Measurements from ENCODE around the gene PARN.

DNA sequence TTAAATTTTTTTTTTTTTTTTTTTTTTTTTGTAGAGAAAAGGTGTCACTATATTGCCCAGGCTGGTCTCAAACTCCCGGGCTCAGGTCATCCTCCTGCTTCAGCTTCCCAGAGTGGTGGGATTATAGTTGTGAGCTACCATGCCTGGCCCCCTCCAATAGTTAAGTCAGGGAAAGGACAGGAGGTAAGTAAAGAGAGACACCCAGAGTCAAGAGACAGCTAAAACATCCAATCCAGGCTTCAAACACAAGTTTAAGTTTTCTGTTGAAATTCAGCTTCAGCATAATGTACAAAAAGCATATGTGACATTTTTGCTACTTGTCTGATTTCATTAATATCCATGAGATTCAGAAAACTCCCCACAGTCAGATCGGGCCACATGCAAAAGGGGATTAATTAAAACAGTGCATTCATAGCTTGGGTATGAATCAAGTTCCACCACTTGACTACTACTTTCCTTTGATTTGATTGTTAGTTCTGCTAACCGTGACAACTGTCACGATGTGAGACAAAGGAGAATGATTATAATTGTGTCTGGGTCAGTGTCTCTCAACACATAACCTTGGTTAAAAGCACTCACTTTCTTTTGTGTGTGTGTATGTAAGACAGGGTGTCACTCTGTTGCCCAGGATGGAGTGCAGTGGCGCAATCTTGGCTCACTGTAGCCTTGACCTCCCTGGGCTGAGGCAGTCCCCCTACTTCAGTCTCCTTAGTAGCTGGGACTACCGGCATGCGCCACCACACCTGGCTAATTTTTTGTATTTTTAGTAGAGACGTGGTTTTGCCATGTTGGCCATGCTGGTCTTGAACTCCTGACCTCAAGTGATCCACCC lies 184.9 kb downstream of the PARN start:
- no peak for TF ChIP-seq POLR2A (IDR thresholded peaks at IDR 0.05)
- TF ChIP-seq, protein P1, sequence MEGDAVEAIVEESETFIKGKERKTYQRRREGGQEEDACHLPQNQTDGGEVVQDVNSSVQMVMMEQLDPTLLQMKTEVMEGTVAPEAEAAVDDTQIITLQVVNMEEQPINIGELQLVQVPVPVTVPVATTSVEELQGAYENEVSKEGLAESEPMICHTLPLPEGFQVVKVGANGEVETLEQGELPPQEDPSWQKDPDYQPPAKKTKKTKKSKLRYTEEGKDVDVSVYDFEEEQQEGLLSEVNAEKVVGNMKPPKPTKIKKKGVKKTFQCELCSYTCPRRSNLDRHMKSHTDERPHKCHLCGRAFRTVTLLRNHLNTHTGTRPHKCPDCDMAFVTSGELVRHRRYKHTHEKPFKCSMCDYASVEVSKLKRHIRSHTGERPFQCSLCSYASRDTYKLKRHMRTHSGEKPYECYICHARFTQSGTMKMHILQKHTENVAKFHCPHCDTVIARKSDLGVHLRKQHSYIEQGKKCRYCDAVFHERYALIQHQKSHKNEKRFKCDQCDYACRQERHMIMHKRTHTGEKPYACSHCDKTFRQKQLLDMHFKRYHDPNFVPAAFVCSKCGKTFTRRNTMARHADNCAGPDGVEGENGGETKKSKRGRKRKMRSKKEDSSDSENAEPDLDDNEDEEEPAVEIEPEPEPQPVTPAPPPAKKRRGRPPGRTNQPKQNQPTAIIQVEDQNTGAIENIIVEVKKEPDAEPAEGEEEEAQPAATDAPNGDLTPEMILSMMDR (IDR thresholded peaks at IDR 0.05): no peak

Data from adrenal gland (tissue), 5 donors.